CD14-positive monocyte (primary cell): ENCODE data around the gene ADGRL4. TPM values are rescaled to one million over a fixed set of nuclear protein-coding genes. Genes with fewer than 3 reads are reported as not detected.

Source experiments
- DNase-seq, 3 donors: peaks; one replicate each; pipeline ENCODE4 v3.0.0-alpha.2; 2011 to 2022
- H2AFZ ChIP-seq: 2 replicates; pipeline ENCODE4 v1.6.0; 2012; ENCODE audit warnings: mild to moderate bottlenecking, low read depth, low read length, inconsistent platforms; ENCODE audit not compliant: insufficient read depth, poor library complexity, severe bottlenecking
- H3K27ac ChIP-seq, 2 donors: 1 replicate in 1 of 2; 2 replicates in 1 of 2; pipeline ENCODE4 v1.5.1; 2012 to 2013; ENCODE audit warnings: low read length in 2 of 2, control low read depth in 1 of 2, inconsistent platforms in 1 of 2, low read depth in 1 of 2, mild to moderate bottlenecking in 1 of 2
- H3K27me3 ChIP-seq, 2 donors: one replicate each; pipeline versions ENCODE4 v1.6.0 to v1.6.1; 2011 to 2013; ENCODE audit warnings: low read length in 2 of 2; ENCODE audit not compliant: control insufficient read depth in 2 of 2, insufficient read depth in 2 of 2
- H3K36me3 ChIP-seq, 2 donors: replicated peaks in 1 of 2; 1 replicate in 1 of 2; 2 replicates in 1 of 2; pipeline versions ENCODE4 v1.5.1 to v1.6.1; 2012 to 2013; ENCODE audit warnings: low read length in 2 of 2, control low read depth in 1 of 2, inconsistent platforms in 1 of 2, mild to moderate bottlenecking in 1 of 2; ENCODE audit not compliant: insufficient read depth in 2 of 2, control insufficient read depth in 1 of 2
- H3K4me1 ChIP-seq, 2 donors: 1 replicate in 1 of 2; 2 replicates in 1 of 2; pipeline versions ENCODE4 v1.5.1 to v1.6.1; 2012 to 2013; ENCODE audit warnings: low read length in 2 of 2, control low read depth in 1 of 2, inconsistent platforms in 1 of 2, mild to moderate bottlenecking in 1 of 2, moderate library complexity in 1 of 2; ENCODE audit not compliant: insufficient read depth in 2 of 2, control insufficient read depth in 1 of 2
- H3K4me2 ChIP-seq: replicated peaks from 2 replicates; pipeline ENCODE3; 2012; ENCODE audit warnings: low read length, moderate library complexity, mild to moderate bottlenecking; ENCODE audit not compliant: poor library complexity, severe bottlenecking; ENCODE audit errors: extremely low read depth
- H3K4me3 ChIP-seq, 3 experiments: fragments of 200-600 bp in 1 of 3; sonication (generic) in 1 of 3; replicated peaks in 1 of 3; 1 replicate in 2 of 3; 2 replicates in 1 of 3; pipeline ENCODE4 v1.5.1; 2011 to 2013; ENCODE audit warnings: low read length in 3 of 3, mild to moderate bottlenecking in 3 of 3, control low read depth in 2 of 3, low read depth in 2 of 3, inconsistent platforms in 1 of 3, moderate library complexity in 1 of 3
- H3K79me2 ChIP-seq: 2 replicates; pipeline ENCODE4 v1.6.0; 2012; ENCODE audit warnings: mild to moderate bottlenecking, control low read depth, inconsistent platforms, low read length, moderate library complexity; ENCODE audit not compliant: insufficient read depth
- H3K9ac ChIP-seq: 2 replicates; pipeline ENCODE4 v1.6.0; 2017; ENCODE audit warnings: low read length, mild to moderate bottlenecking; ENCODE audit not compliant: insufficient read depth, poor library complexity, severe bottlenecking
- H3K9me3 ChIP-seq, 2 donors: replicated peaks in 1 of 2; 1 replicate in 1 of 2; 2 replicates in 1 of 2; pipeline versions ENCODE4 v1.5.1 to v1.6.1; 2012 to 2013; ENCODE audit warnings: low read length in 2 of 2, control low read depth in 1 of 2; ENCODE audit not compliant: control insufficient read depth in 1 of 2, insufficient read depth in 1 of 2
- H4K20me1 ChIP-seq: 2 replicates; pipeline ENCODE4 v1.6.0; 2012; ENCODE audit warnings: mild to moderate bottlenecking, low read length, control low read depth, moderate library complexity; ENCODE audit not compliant: insufficient read depth
- H3K27ac Mint-ChIP-seq, 7 donors: one replicate each; pipeline ENCODE4 v1.8.0; 2020; ENCODE audit warnings: mild to moderate bottlenecking in 7 of 7, mixed read lengths in 7 of 7, moderate library complexity in 6 of 7, inconsistent platforms in 2 of 7
- H3K27me3 Mint-ChIP-seq, 3 donors: one replicate each; pipeline ENCODE4 v1.8.0; 2021 to 2022; ENCODE audit warnings: low read depth in 3 of 3, mild to moderate bottlenecking in 3 of 3, mixed read lengths in 3 of 3, moderate library complexity in 3 of 3, inconsistent platforms in 1 of 3
- H3K36me3 Mint-ChIP-seq, 2 donors: one replicate each; pipeline ENCODE4 v1.8.0; 2020; ENCODE audit warnings: mixed read lengths in 2 of 2, inconsistent platforms in 1 of 2, mild to moderate bottlenecking in 1 of 2
- H3K4me1 Mint-ChIP-seq: one replicate; pipeline ENCODE4 v1.8.0; 2020; ENCODE audit warnings: mild to moderate bottlenecking, mixed read lengths
- H3K4me3 Mint-ChIP-seq, 2 donors: one replicate each; pipeline ENCODE4 v1.8.0; 2020; ENCODE audit warnings: mild to moderate bottlenecking in 2 of 2, mixed read lengths in 2 of 2, moderate library complexity in 1 of 2
- H3K9me3 Mint-ChIP-seq, 7 donors: one replicate each; pipeline ENCODE4 v1.8.0; 2020 to 2022; ENCODE audit warnings: mixed read lengths in 7 of 7, mild to moderate bottlenecking in 6 of 7, moderate library complexity in 6 of 7, inconsistent platforms in 2 of 7
- WGBS: methylation state at CpG from one replicate; pipeline ENCODE4 v1.1.5; 2013; ENCODE audit warnings: missing lambda C conversion rate; ENCODE audit not compliant: insufficient coverage; 5-methylcytosine and 5-hydroxymethylcytosine counted together
- intact Hi-C, 2 donors: fragments of 100-400 bp; cut with micrococcal nuclease; formaldehyde crosslinking; loops; one replicate each; pipeline versions ENCODE4 v1.15.0 to v1.15.1; 2023
- polyA plus RNA-seq, 3 donors: library from polyadenylated mRNA; depleted of rRNA in 1 of 3; unstranded in 2 of 3; stranded (reverse) in 1 of 3; fragments of 300-500 nt in 2 of 3; fragments of >200 nt in 1 of 3; fragmentation: Illumina TruSeq in 2 of 3; gene quantifications; 1 replicate in 2 of 3; 2 replicates in 1 of 3; pipeline ENCODE4 v1.2.3, GENCODE V29; 2012 to 2021
- TF ChIP-seq, protein P1 (sequence below): fragments of 200-600 bp; IDR thresholded peaks from one replicate; pipeline ENCODE4 v1.8.0; 2022; ENCODE audit warnings: antibody characterized with exemption, mild to moderate bottlenecking

Gene ADGRL4
- polyA plus RNA-seq, 3 donors: not detected

DNA sequence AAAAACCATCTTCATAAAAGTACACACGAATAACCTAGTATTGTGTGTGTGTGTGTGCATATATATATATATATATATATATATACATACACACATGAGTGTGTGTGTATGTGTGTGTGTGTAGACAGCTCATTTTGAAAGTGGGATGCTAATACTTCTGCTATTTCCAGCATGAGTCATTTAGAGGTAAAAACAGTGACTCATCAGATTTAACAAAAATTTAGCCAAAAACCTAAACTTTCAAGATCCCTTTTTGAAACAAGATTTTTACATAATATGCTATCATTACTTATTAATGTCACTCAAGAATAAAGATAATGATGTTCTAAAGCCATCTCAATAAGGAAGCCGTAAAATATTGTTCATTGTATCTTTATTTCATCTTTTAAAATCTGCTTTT is 35.6 kb upstream of the ADGRL4 start:
- Mint-ChIP-seq H3K9me3 (peaks cover 3 to 13% (median 12%) of the 10 kb centered on the region in 7 donors), H3K27me3 (peaks cover 0 to 1% (median 0%) of the 10 kb centered on the region in 3 donors), H3K27ac (no peak overlapping the region), H3K4me3 (no peak overlapping the region), H3K4me1 (peaks cover 17% of the 10 kb centered on the region), H3K36me3 (no peaks in the 10 kb centered on the region)
- H3K4me2 ChIP-seq: no peak overlapping the region
- H3K27ac ChIP-seq: no peak overlapping the region
- peaks cover 3 to 10% of the 10 kb centered on the region in 2 donors for H3K9me3 ChIP-seq
- no peaks in the 10 kb centered on the region for H3K79me2 ChIP-seq
- H3K36me3 ChIP-seq: no peaks in the 10 kb centered on the region
- peaks cover 0 to 4% of the 10 kb centered on the region in 2 donors for H3K4me1 ChIP-seq
- H2AFZ ChIP-seq: no peak overlapping the region
- no peaks in the 10 kb centered on the region for H4K20me1 ChIP-seq
- TF ChIP-seq, protein P1, sequence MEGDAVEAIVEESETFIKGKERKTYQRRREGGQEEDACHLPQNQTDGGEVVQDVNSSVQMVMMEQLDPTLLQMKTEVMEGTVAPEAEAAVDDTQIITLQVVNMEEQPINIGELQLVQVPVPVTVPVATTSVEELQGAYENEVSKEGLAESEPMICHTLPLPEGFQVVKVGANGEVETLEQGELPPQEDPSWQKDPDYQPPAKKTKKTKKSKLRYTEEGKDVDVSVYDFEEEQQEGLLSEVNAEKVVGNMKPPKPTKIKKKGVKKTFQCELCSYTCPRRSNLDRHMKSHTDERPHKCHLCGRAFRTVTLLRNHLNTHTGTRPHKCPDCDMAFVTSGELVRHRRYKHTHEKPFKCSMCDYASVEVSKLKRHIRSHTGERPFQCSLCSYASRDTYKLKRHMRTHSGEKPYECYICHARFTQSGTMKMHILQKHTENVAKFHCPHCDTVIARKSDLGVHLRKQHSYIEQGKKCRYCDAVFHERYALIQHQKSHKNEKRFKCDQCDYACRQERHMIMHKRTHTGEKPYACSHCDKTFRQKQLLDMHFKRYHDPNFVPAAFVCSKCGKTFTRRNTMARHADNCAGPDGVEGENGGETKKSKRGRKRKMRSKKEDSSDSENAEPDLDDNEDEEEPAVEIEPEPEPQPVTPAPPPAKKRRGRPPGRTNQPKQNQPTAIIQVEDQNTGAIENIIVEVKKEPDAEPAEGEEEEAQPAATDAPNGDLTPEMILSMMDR: no peak
- H3K9ac ChIP-seq: no peak overlapping the region
- peak; percentile 38 to 71 (median 41) for DNase-seq
- no CpG with 5 or more reads among the region's 2 CpGs for WGBS
- no peaks in the 10 kb centered on the region for H3K27me3 ChIP-seq
- no peak overlapping the region for H3K4me3 ChIP-seq
- intact Hi-C loops: no loop called here

GRCh38 chr1:79041666-79042065 is 35.1 kb upstream of the ADGRL4 start:
- WGBS: no CpG with 5 or more reads among the region's 3 CpGs
- Histone ChIP-seq H3K4me2 (no peak overlapping the region), H3K36me3 (no peaks in the 10 kb centered on the region), H3K79me2 (no peaks in the 10 kb centered on the region), H3K9me3 (peaks cover 8 to 14% of the 10 kb centered on the region in 2 donors), H4K20me1 (no peaks in the 10 kb centered on the region), H3K27me3 (no peaks in the 10 kb centered on the region), H3K4me1 (peaks cover 0 to 4% of the 10 kb centered on the region in 2 donors), H3K9ac (no peak overlapping the region), H2AFZ (no peak overlapping the region), H3K4me3 (no peak overlapping the region), H3K27ac (no peak overlapping the region)
- H3K9me3 Mint-ChIP-seq: peaks cover 5 to 17% (median 15%) of the 10 kb centered on the region in 7 donors
- peaks cover 0 to 1% (median 0%) of the 10 kb centered on the region in 3 donors for H3K27me3 Mint-ChIP-seq
- peak overlapping the region in 1 of 7 donors; percentile 69 for H3K27ac Mint-ChIP-seq
- H3K4me3 Mint-ChIP-seq: no peak overlapping the region
- H3K4me1 Mint-ChIP-seq: peaks cover 17% of the 10 kb centered on the region
- no peak for DNase-seq
- no peaks in the 10 kb centered on the region for H3K36me3 Mint-ChIP-seq
- TF ChIP-seq, protein P1: no peak
- intact Hi-C loops: no loop called here
